ENCODE data around the gene NRDE2. TPM values are rescaled to one million over a fixed set of nuclear protein-coding genes. Genes with fewer than 3 reads are reported as not detected.
A peak's percentile ranks its signal among the peaks of the same experiment; 100 is the strongest.

Gene NRDE2
- total RNA-seq, 1 donor: 12.1 TPM

DNA sequence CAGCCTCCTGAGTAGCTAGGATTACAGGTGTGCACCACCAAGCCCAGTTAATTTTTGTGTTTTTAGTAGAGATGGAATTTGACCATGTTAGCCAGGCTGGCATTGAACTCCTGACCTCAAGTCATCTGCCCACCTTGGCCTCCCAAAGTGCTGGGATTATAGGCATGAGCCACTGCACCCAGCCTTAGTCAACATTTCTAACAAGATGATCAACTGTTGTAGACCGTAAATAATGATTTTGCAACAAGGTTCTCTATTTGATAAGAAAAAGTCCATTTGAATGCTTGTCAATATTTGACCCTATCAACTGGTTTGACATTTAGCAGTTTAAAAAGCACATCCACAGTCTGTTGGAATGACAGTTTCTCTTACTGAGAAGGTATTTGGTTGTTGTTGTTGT lies 25.2 kb upstream of the NRDE2 start:
- TF ChIP-seq CTCF (IDR thresholded peaks at IDR 0.05; ENCODE audit: insufficient read depth, low read depth, low read length): no peak
- no peak for DNase-seq (ENCODE audit: low read depth)
- no peak overlapping the region for H3K4me3 ChIP-seq (ENCODE audit: low read depth, low read length)

GRCh38 chr14:90355540-90356518 lies 24.1 kb upstream of the NRDE2 start:
- DNase-seq (ENCODE audit: low read depth): no peak
- TF ChIP-seq CTCF (IDR thresholded peaks at IDR 0.05; ENCODE audit: insufficient read depth, low read depth, low read length): no peak
- no peak overlapping the region for H3K4me3 ChIP-seq (ENCODE audit: low read depth, low read length)

DNA sequence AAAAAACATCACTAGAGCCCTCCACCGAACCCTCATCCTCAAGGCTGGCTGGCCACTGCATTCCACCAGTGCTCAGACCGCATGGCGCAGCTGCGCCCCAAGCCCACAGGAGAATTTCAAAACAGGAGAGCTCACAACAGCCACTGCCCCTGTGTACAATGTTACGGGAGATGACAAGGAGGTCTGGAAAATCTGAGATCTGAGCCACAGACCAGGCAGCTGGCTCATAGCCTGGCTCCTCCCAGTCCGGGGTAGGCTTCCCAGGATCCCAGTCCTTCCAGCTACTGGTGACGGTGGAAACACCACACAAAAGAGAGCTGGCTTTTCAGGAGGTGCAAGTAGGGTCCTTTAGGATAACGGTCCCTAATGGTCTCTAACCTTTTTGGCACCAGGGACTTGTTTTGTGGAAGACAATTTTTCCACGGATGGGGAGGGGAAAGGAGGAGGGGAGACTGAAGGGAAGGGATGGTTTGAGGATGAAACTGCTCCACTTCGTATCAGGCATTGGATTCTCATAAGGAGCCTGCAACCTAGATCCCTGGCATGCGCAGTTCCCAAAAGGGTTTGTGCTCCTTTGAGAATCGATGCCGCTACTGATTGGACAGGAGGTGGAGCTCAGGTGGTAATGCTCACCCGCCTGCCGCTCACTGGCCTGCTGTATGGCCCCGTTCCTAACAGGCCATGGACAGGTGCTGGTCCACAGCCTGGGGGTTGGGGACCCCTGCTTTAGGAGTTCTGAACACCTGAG lies 23.0 kb upstream of the NRDE2 start:
- peak; percentile 44 for DNase-seq (ENCODE audit: low read depth)

DNA sequence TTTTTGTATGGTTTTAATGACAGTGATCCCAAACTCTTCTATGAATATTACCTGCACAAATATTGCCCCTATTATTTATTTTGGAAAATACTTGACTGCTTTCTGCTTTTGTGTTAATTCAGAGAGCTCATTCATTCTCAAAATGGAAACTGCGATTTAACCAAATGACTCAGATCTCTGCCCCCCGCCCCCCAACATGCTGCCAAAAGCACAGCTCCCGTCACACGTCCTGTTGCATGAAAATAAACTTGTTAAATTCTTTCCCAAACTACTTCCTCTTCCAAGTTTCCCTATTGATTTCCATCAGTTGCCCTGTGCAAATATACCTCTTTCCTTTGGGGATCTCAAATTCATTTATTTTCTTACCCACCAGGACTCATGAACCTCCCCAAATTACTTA lies 18.0 kb upstream of the NRDE2 start:
- no peak overlapping the region for H3K4me3 ChIP-seq (ENCODE audit: low read depth, low read length)
- no peak for TF ChIP-seq CTCF (IDR thresholded peaks at IDR 0.05; ENCODE audit: insufficient read depth, low read depth, low read length)
- no peak for DNase-seq (ENCODE audit: low read depth)

More for the DNA sequence above, 23.0 kb upstream of the NRDE2 start:
- H3K4me3 ChIP-seq (ENCODE audit: low read depth, low read length): no peak overlapping the region
- TF ChIP-seq CTCF (IDR thresholded peaks at IDR 0.05; ENCODE audit: insufficient read depth, low read depth, low read length): no peak

- H3K4me3 ChIP-seq (ENCODE audit: low read depth, low read length): no peak overlapping the region
- DNase-seq (ENCODE audit: low read depth): no peak
- no peak for TF ChIP-seq CTCF (IDR thresholded peaks at IDR 0.05; ENCODE audit: insufficient read depth, low read depth, low read length)
Observed at GRCh38 chr14:90348270-90348669, 16.5 kb upstream of the NRDE2 start.

GRCh38 chr14:90345239-90345557 lies 13.5 kb upstream of the NRDE2 start:
- no peak for DNase-seq (ENCODE audit: low read depth)
- TF ChIP-seq CTCF (IDR thresholded peaks at IDR 0.05; ENCODE audit: insufficient read depth, low read depth, low read length): no peak
- no peak overlapping the region for H3K4me3 ChIP-seq (ENCODE audit: low read depth, low read length)

Data from fibroblast of villous mesenchyme (primary cell).